NB4 (cell line): ENCODE measurements around the gene CASTOR1.

Experiments
- DNase-seq: peaks from one replicate; pipeline ENCODE4 v3.0.0; 2010; ENCODE audit warnings: low read depth
- H3K4me3 ChIP-seq: one replicate; pipeline ENCODE4 v1.5.1; 2011; ENCODE audit warnings: mild to moderate bottlenecking, low read depth, low read length, moderate library complexity
- CTCF ChIP-seq: IDR thresholded peaks from one replicate; pipeline ENCODE4 v1.5.1; 2012; ENCODE audit warnings: low read depth, low read length
- MAX ChIP-seq: IDR thresholded peaks from 2 replicates; pipeline ENCODE4 v1.6.1; 2011; ENCODE audit warnings: low read depth, low read length
- MYC ChIP-seq: IDR thresholded peaks from 2 replicates; pipeline ENCODE4 v1.6.1; 2011; ENCODE audit warnings: low read depth, low read length
- POLR2A ChIP-seq: IDR thresholded peaks from 2 replicates; pipeline ENCODE4 v1.6.1; 2011; ENCODE audit warnings: mild to moderate bottlenecking; ENCODE audit not compliant: insufficient read length; ENCODE audit errors: extremely low read depth

The CASTOR1 gene

GRCh38 chr22:30275625-30276024 lies 13.7 kb downstream of the CASTOR1 start:
- TF ChIP-seq CTCF (no peak), POLR2A (no peak), MYC (no peak), MAX (no peak)
- no peak overlapping the region for H3K4me3 ChIP-seq
- DNase-seq: no peak

GRCh38 chr22:30274437-30274812 lies 14.9 kb downstream of the CASTOR1 start:
- no peak for TF ChIP-seq POLR2A
- no peak for DNase-seq
- no peak overlapping the region for H3K4me3 ChIP-seq

- no peak overlapping the region for H3K4me3 ChIP-seq
- no peak for TF ChIP-seq MYC
- TF ChIP-seq POLR2A: no peak
- no peak for TF ChIP-seq MAX
- no peak for TF ChIP-seq CTCF
- no peak for DNase-seq
Measured at GRCh38 chr22:30273711-30274436, 15.4 kb downstream of the CASTOR1 start.

GRCh38 chr22:30272781-30273601 lies 16.3 kb downstream of the CASTOR1 start:
- DNase-seq: peak; percentile 68
- TF ChIP-seq POLR2A: no peak
- TF ChIP-seq MAX: peak; percentile 17; the same call in 1 of the 2 replicates
- TF ChIP-seq CTCF: no peak

GRCh38 chr22:30270832-30271231 lies 18.5 kb downstream of the CASTOR1 start:
- H3K4me3 ChIP-seq: no peak overlapping the region
- no peak for DNase-seq
- no peak for TF ChIP-seq MAX
- TF ChIP-seq MYC: no peak
- no peak for TF ChIP-seq POLR2A
- no peak for TF ChIP-seq CTCF

More at GRCh38 chr22:30272781-30273601, 16.3 kb downstream of the CASTOR1 start:
- H3K4me3 ChIP-seq: no peak overlapping the region

- DNase-seq: no peak
Measured at GRCh38 chr22:30268331-30268730, 21.0 kb downstream of the CASTOR1 start.

More at GRCh38 chr22:30268331-30268730, 21.0 kb downstream of the CASTOR1 start:
- TF ChIP-seq MYC: no peak
- no peak for TF ChIP-seq CTCF
- TF ChIP-seq POLR2A: no peak
- TF ChIP-seq MAX: no peak
- H3K4me3 ChIP-seq: peak overlapping the region; percentile 74
